Effector memory CD4-positive, alpha-beta T cell (primary cell): Measurements from ENCODE around the gene GPD2.

ENCODE experiments used
- DNase-seq, 3 donors: peaks; one replicate each; pipeline ENCODE4 v3.0.0-alpha.2; 2020
- H3K27ac ChIP-seq: 2 replicates; pipeline ENCODE4 v1.7.0; 2013; ENCODE audit warnings: mild to moderate bottlenecking, low read length, moderate library complexity; ENCODE audit not compliant: insufficient read depth, poor library complexity, severe bottlenecking
- H3K27me3 ChIP-seq: replicated peaks from 2 replicates; pipeline ENCODE4 v1.7.0; 2013; ENCODE audit warnings: mild to moderate bottlenecking, low read length; ENCODE audit not compliant: insufficient read depth, control insufficient read depth, poor library complexity, severe bottlenecking
- H3K36me3 ChIP-seq: 2 replicates; pipeline ENCODE4 v1.7.0; 2013; ENCODE audit warnings: mild to moderate bottlenecking, low read length, moderate library complexity; ENCODE audit not compliant: control insufficient read depth, insufficient read depth
- H3K4me1 ChIP-seq: 2 replicates; pipeline ENCODE4 v1.7.0; 2013; ENCODE audit warnings: low read length, mild to moderate bottlenecking; ENCODE audit not compliant: control insufficient read depth, insufficient read depth, poor library complexity, severe bottlenecking
- H3K4me3 ChIP-seq: 2 replicates; pipeline ENCODE4 v1.7.0; 2013; ENCODE audit warnings: low read length, low read depth, mild to moderate bottlenecking; ENCODE audit not compliant: insufficient read depth, poor library complexity, severe bottlenecking
- H3K9me3 ChIP-seq: 2 replicates; pipeline ENCODE4 v1.7.0; 2013; ENCODE audit warnings: mild to moderate bottlenecking, low read length, moderate library complexity; ENCODE audit not compliant: control insufficient read depth

Gene GPD2

DNA sequence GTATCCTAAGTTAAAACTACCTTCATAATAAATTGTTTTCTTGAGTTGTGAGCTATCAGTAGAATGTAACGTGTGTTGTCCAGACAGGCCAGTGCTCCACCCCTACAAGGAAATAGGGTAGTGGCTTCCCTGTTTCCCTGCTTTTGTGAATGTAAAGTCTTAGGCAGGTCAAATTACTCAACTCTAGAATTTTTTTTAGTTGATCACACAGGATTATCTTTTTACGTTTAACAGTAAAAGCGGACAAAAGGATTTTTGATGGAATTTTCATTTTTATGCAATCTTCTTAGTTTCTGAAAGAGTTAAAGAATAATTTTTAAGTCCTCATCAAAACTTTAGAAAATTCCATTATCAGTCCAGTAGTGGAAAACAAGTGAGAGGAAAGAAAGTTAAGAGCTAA, 38.2 kb downstream of the GPD2 start:
- Histone ChIP-seq H3K27me3 (no peaks in the 10 kb centered on the region), H3K4me3 (no peak overlapping the region), H3K36me3 (no peaks in the 10 kb centered on the region), H3K4me1 (peaks cover 3% of the 10 kb centered on the region), H3K9me3 (no peaks in the 10 kb centered on the region), H3K27ac (no peak overlapping the region)
- no peak for DNase-seq

DNA sequence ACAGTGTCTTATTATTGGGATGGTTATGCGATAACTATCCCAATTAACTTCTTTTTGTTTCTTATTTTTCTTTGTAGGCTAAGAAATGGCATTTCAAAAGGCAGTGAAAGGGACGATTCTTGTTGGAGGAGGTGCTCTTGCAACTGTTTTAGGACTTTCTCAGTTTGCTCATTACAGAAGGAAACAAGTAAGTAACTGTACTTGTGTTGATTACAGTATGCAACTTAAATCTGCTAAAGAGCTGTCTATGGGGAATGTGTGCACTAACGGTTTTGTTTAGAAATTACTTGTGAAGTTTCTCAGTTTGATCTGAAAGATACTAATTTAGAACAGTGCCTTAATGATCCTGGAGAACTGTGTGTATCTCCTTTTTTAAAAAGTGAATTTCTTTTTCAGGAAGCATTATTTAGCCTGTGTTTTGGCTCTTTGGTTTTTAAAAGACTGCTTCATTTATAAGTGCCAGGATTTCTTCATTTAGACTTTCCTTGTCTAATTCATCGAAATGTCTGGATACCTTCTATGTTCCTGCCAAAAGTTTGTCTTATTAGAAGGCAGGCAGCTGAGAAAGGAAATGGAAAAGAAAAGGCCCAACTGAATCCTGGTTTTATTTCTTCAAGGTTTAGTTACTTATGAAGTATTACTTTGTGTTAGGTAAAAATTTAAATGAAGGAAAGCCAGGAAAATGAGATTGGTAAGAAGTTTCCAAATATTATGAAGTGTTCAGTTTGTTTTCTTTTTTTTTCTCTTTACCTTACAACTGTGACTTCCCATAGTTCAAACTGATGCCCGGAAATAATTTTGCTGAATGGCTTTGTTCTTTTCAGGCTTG, 40.1 kb downstream of the GPD2 start:
- Histone ChIP-seq H3K4me3 (no peak overlapping the region), H3K27me3 (no peaks in the 10 kb centered on the region), H3K27ac (no peak overlapping the region), H3K4me1 (peaks cover 3% of the 10 kb centered on the region), H3K36me3 (no peaks in the 10 kb centered on the region), H3K9me3 (no peaks in the 10 kb centered on the region)
- DNase-seq, result no peak

DNA sequence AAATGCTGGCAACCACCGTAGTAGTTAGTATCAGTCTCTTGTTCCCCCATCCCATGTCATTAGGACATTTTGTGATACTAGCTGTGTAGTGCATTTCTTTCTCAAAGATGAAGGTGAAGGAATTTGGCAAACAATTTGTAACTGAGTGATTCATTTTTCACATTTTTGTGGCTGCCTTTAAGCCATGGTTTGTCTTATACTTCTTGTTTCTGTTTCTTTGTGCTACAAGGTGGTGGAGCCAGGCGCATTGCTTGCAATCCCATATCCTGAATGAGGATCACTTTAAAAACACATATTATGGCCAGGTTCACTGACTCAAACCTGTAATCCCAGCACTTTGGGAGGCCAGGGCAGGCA, 40.6 kb downstream of the GPD2 start:
- Histone ChIP-seq H3K4me3 (no peak overlapping the region), H3K4me1 (peaks cover 3% of the 10 kb centered on the region), H3K27ac (no peak overlapping the region), H3K9me3 (no peaks in the 10 kb centered on the region), H3K27me3 (no peaks in the 10 kb centered on the region), H3K36me3 (no peaks in the 10 kb centered on the region)
- no peak for DNase-seq

DNA sequence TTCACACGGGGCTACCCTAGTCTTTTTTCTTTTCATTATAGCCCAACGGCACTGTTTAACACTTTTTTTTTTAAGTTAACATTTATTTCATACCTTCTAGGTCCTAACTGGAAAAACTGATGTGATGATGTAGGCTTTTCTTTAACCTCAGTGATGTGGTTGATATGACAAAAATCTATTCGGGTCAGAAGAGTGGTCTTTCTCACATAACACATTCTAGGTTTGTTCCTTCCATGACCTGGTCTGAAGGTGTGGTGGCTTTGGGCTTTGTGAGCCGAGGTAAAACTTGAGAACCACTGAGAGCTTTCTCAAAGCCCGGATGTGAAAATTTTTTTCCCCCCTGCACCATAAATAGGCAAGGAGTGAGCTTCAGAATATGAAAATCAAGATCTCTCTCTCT, 44.2 kb downstream of the GPD2 start:
- Histone ChIP-seq H3K27ac (no peak overlapping the region), H3K9me3 (no peaks in the 10 kb centered on the region), H3K4me1 (no peaks in the 10 kb centered on the region), H3K4me3 (no peak overlapping the region), H3K27me3 (no peaks in the 10 kb centered on the region), H3K36me3 (no peaks in the 10 kb centered on the region)
- DNase-seq, result no peak

DNA sequence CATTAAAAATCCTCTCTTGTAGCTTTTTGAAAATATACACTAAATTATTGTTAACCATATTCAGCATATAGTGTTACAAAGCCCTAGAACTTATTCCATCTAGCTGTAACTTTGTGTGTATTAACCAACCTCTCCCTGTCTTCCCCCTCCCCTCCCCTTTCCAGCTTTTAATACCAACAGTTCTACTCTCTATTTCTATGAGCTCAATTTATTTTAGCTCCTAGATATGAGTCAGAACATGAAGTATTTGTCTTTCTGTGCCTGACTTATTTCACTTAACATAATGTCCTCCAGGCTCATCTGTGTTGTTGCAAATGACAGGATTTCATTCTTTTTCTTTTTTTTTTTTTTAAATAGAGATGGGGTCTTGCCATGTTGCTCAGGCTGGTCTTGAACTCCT, 45.1 kb downstream of the GPD2 start:
- Histone ChIP-seq H3K4me1 (no peaks in the 10 kb centered on the region), H3K4me3 (no peak overlapping the region), H3K27me3 (no peaks in the 10 kb centered on the region), H3K36me3 (no peaks in the 10 kb centered on the region), H3K9me3 (no peaks in the 10 kb centered on the region), H3K27ac (no peak overlapping the region)
- DNase-seq, result no peak

DNA sequence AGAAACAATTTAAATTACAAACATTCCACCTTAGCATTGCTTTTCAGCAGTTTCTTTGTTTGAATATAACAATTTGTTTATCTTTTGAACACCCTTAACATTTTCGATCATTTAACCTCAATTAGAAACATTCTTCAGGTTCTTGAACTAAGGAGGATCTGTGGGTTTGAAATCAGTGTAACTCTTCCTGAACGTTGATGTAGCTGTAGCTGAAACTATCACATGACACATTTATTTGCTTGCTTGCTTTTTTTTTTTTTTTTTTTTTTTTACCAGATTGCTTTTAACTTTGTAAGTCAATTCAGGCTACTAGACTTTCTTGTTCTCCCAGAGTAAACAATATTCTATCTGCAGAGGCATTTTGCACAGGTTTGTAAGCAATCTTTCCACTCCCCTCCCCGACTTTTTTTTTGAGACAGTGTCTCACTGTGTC, 47.6 kb downstream of the GPD2 start:
- Histone ChIP-seq H3K27me3 (no peaks in the 10 kb centered on the region), H3K9me3 (no peaks in the 10 kb centered on the region), H3K27ac (no peak overlapping the region), H3K4me1 (no peaks in the 10 kb centered on the region), H3K36me3 (no peaks in the 10 kb centered on the region), H3K4me3 (no peak overlapping the region)
- DNase-seq, result no peak

DNA sequence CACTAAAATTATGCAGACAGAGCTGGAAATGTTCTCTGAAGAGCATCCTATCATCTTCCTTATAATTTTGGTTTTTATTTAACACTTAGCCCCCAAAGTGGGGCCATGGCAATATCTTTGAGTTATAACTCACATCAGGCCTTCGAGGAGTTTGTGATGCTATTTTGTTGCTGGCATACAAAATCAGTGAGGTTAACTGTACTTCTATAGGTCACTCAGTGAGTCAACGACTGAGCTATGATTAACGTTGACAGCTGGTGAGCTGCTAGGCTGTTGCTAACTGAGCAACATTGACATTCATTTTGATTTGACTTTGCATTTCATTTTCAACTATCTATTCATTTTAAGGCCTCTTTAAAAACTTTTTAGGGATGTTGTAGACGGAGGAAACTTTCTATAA, 50.0 kb downstream of the GPD2 start:
- Histone ChIP-seq H3K9me3 (no peaks in the 10 kb centered on the region), H3K36me3 (no peaks in the 10 kb centered on the region), H3K4me3 (no peak overlapping the region), H3K27ac (no peak overlapping the region), H3K4me1 (no peaks in the 10 kb centered on the region), H3K27me3 (no peaks in the 10 kb centered on the region)
- no peak for DNase-seq

DNA sequence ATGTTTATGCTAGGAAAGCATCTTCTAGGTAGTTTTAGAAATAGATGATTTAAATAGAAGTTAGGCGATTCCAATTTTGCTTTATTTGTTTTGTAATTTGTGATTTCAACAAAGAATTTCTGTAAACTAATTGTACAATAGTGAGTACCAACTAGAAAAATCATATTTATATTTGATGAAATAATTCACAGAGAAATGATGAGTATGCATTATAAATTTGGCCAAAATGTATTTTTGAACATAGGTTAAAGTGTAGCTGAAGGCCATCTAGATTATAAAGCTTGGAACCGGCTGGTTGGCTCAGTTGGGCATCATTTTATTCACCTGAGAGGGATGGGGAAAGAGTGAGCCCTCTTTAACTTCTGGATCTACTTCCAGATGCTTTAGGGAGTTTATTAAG, 50.4 kb downstream of the GPD2 start:
- no peaks in the 10 kb centered on the region for H3K4me1 ChIP-seq
- no peaks in the 10 kb centered on the region for H3K9me3 ChIP-seq
- no peak for DNase-seq
- H3K4me3 ChIP-seq, result no peak overlapping the region
- H3K36me3 ChIP-seq, result no peaks in the 10 kb centered on the region
- no peaks in the 10 kb centered on the region for H3K27me3 ChIP-seq
- no peak overlapping the region for H3K27ac ChIP-seq

DNA sequence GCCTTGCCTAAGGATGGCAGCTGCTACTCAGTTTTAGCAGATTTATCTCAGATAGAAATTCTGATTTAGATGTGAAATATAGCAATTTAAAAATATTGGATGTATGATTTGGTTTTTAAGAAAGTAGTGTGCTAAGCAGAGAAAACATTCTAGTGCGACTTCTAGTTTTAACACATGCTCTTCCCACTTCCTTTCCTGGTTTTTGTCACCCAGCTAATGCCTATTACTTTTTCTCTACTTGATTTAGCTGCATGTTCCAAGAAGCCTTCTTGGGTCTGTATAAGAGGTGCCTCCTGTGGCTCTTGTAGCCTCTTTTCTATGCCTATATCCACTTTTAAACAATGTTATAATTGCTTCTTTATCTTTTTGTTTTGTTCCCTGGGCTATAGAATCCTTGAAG, 53.0 kb downstream of the GPD2 start:
- no peak for DNase-seq
- no peaks in the 10 kb centered on the region for H3K9me3 ChIP-seq
- no peak overlapping the region for H3K4me3 ChIP-seq
- H3K27me3 ChIP-seq, result no peaks in the 10 kb centered on the region
- no peak overlapping the region for H3K27ac ChIP-seq
- H3K36me3 ChIP-seq, result no peaks in the 10 kb centered on the region
- H3K4me1 ChIP-seq, result no peaks in the 10 kb centered on the region

DNA sequence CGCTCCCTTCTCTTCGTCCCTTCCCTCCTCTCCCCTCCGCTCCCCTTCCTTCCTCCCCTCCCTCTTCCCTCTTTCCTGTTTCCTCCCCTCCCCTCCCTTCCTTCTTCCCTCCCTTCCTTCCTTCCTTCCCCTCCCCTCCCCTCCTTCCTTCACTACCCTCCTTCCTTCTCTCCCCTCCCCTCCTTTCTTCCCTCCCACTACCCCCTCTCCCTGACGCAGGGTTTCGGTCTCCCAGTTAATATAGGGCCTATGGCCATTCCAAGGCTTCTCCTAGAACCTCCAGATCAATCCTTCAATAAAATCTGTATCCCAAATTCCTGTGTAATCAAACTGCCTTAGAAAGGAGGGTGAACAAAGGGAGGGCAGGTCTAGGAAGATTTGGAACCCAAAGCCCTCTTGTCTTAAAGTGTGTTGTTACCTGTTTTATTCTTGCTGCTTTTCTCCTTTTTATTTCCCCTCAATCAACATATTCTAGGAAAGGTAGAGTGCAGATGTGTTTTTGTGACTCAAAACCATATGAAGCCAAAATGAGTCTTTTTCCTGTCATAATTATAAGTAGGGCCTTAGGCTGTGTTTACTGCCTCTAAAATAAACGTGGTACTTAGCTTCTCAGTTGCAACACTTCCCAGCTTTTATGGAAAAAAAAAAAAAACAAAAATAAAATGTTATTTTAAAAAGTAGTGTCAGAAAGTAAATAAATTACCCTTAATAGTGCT, 53.7 kb downstream of the GPD2 start:
- no peaks in the 10 kb centered on the region for H3K9me3 ChIP-seq
- no peak for DNase-seq
- no peak overlapping the region for H3K27ac ChIP-seq

More for the DNA sequence above, 53.7 kb downstream of the GPD2 start:
- Histone ChIP-seq H3K4me1 (no peaks in the 10 kb centered on the region), H3K27me3 (no peaks in the 10 kb centered on the region), H3K4me3 (no peak overlapping the region), H3K36me3 (no peaks in the 10 kb centered on the region)
